GM21723 (cell line): ENCODE results near the gene PERP.

Experiments used
- ATAC-seq: cut with Tn5 transposase; IDR thresholded peaks from one replicate; pipeline ENCODE4 v1.9.1; 2021; ENCODE audit warnings: mild to moderate bottlenecking, moderate library complexity; ENCODE audit not compliant: unreplicated experiment

PERP gene

DNA sequence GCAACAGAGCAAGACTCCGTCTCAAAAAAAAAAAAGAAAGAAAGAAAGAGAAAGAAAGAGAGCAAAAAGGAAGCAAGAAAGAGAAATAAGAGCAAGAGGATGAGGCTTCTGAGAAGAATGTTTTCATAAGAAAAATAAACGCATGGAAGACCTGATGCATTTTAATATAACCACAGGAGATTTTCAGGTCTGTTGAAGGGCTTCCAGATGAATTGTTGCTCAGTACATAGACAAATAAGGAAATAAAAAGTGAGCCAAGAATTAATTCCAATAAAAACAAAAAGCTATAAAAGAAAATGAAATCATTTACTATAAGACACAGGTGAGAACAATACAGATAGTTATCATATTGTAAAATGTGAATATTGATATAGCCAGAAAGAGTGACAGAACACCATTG lies 43.5 kb downstream of the PERP start:
- no peak for ATAC-seq

DNA sequence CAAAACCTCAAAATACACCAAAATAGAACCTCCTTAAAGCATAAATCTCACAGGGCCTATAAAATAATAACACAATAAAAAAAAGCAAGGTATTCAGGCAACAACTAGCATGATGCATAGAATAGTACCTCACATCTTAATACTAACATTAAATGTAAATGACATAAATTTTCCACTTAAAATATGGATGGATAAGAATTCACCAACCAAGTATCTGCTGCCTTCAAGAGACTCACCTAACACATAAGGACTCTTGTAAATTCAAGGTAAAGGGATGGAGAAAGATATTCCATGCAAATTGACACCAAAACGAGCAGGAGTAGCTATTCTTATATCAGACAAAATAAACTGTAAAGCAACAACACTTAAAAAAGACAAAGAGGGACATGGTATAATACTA lies 52.2 kb downstream of the PERP start:
- ATAC-seq = no peak

DNA sequence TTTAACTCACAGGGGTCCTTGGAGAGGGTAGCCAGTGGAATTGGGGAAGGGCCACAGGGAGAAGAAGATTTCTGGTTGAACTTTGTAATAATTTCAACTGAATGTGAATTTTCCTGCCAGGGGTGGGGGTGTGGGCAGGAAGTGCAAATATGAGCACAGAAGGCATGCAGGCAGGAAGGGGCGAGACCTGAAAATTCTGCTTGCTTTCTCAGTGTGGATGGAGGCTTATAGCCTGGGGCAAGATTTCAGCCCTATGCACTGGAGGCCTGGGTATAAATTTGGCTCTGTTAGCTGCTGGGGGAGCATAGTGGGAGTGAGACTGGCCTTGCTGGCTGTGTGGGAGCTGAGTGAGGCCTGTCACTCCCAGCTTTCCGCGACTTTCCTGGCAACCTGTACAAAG lies 54.4 kb downstream of the PERP start:
- no peak for ATAC-seq

DNA sequence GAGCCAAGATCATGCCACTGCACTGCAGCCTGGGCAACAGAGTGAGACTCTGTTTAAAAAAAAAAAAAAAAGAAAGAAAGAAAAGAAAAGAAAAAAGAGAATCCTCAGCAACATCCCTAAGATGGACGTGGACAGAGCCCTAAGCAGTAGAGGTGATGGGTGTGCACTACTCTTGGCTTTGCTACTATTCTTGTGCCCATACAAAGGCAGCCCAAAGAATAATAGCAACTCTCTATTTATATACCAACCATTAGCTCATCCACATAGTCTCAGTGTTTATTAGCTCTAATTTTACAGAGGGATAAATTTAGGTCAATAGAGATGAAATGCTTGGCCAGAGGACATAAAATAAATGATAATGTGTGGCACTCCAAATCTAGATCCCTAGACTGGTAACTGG lies 62.2 kb downstream of the PERP start:
- ATAC-seq = no peak

DNA sequence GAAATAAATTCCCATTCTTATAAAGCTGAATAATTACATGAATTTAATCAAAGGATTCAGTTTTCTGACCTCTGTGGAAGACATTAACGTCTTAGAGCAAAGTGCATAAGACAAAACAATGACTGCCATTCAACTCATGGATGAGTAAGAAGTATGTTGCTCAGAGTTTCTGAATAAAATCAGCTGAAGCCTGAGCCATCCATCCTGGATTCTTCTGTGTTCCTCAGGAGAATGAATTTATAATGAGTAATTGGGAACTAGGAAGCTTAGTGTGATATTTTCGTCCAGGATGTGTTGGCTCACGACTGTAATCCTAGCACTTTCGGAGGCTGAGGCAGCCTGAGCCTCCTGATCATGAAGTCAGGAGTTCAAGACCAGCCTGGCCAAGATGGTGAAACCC lies 62.8 kb downstream of the PERP start:
- no peak for ATAC-seq
